Astrocyte (in vitro differentiated cells and primary cell): Measurements from ENCODE around the gene B3GNT5. TPM values are rescaled to one million over a fixed set of nuclear protein-coding genes. Genes with fewer than 3 reads are reported as not detected.

Experiments
- DNase-seq: peaks from one replicate; pipeline ENCODE4 v3.0.0-alpha.2; 2010; ENCODE audit warnings: low read depth
- FAIRE-seq: peaks from 2 replicates; lab custom pipeline; 2011; peaks lifted over from hg19 to GRCh38; lab: Jason Lieb, UNC
- H2AFZ ChIP-seq: 2 replicates; pipeline ENCODE4 v1.6.0; 2012; ENCODE audit warnings: low read depth, low read length, inconsistent platforms
- H3K27ac ChIP-seq: 2 replicates; pipeline ENCODE4 v1.5.1; 2011; ENCODE audit warnings: low read depth, low read length, inconsistent platforms
- H3K27me3 ChIP-seq: 2 replicates; pipeline ENCODE4 v1.6.0; 2011; ENCODE audit warnings: low read length, inconsistent platforms; ENCODE audit not compliant: insufficient read depth
- H3K36me3 ChIP-seq: 2 replicates; pipeline ENCODE4 v1.5.1; 2011; ENCODE audit warnings: low read length, inconsistent platforms; ENCODE audit not compliant: insufficient read depth
- H3K4me1 ChIP-seq: 2 replicates; pipeline ENCODE4 v1.5.1; 2011; ENCODE audit warnings: low read length, inconsistent platforms; ENCODE audit not compliant: insufficient read depth
- H3K4me2 ChIP-seq: 2 replicates; pipeline ENCODE4 v1.6.0; 2012; ENCODE audit warnings: low read length, inconsistent platforms
- H3K4me3 ChIP-seq: 2 replicates; pipeline ENCODE4 v1.5.1; 2011; ENCODE audit warnings: low read depth, mild to moderate bottlenecking, low read length, inconsistent platforms; ENCODE audit not compliant: insufficient read depth
- H3K79me2 ChIP-seq: 2 replicates; pipeline ENCODE4 v1.6.0; 2012; ENCODE audit warnings: mild to moderate bottlenecking, low read length, inconsistent platforms; ENCODE audit not compliant: insufficient read depth
- H3K9ac ChIP-seq: 2 replicates; pipeline ENCODE4 v1.6.0; 2012; ENCODE audit warnings: mild to moderate bottlenecking, low read length, inconsistent platforms
- H3K9me3 ChIP-seq: 2 replicates; pipeline ENCODE4 v1.5.1; 2012; ENCODE audit warnings: low read depth, mild to moderate bottlenecking, low read length, inconsistent platforms; ENCODE audit not compliant: insufficient read depth
- H4K20me1 ChIP-seq: 2 replicates; pipeline ENCODE4 v1.6.0; 2012; ENCODE audit warnings: low read length, inconsistent platforms; ENCODE audit not compliant: insufficient read depth
- H3K27ac Mint-ChIP-seq: one replicate; pipeline ENCODE4 v1.8.0; 2021; ENCODE audit warnings: mild to moderate bottlenecking, mixed read lengths; ENCODE audit not compliant: unreplicated experiment
- H3K27me3 Mint-ChIP-seq: one replicate; pipeline ENCODE4 v1.8.0; 2021; ENCODE audit warnings: low read depth, mixed read lengths; ENCODE audit not compliant: unreplicated experiment
- H3K36me3 Mint-ChIP-seq: one replicate; pipeline ENCODE4 v1.8.0; 2021; ENCODE audit warnings: low read depth, mixed read lengths; ENCODE audit not compliant: unreplicated experiment
- H3K4me1 Mint-ChIP-seq: one replicate; pipeline ENCODE4 v1.8.0; 2021; ENCODE audit warnings: low read depth, mixed read lengths; ENCODE audit not compliant: unreplicated experiment
- H3K4me3 Mint-ChIP-seq: one replicate; pipeline ENCODE4 v1.8.0; 2021; ENCODE audit warnings: mild to moderate bottlenecking, moderate library complexity, mixed read lengths; ENCODE audit not compliant: unreplicated experiment
- H3K9me3 Mint-ChIP-seq: one replicate; pipeline ENCODE4 v1.8.0; 2021; ENCODE audit warnings: mild to moderate bottlenecking, mixed read lengths; ENCODE audit not compliant: unreplicated experiment
- CTCF ChIP-seq: IDR thresholded peaks from 2 replicates; pipeline ENCODE4 v1.5.1; 2011; ENCODE audit warnings: low read depth, mild to moderate bottlenecking, inconsistent platforms, low read length, moderate library complexity; ENCODE audit not compliant: insufficient read depth
- EZH2 ChIP-seq: IDR thresholded peaks from 2 replicates; pipeline ENCODE4 v1.6.1; 2012; ENCODE audit warnings: mild to moderate bottlenecking, low read length, inconsistent platforms; ENCODE audit not compliant: insufficient read depth
- total RNA-seq: library from RNA; stranded (reverse); gene quantifications from 2 replicates; pipeline ENCODE4 v1.2.1, GENCODE V29; 2021

B3GNT5 gene
- total RNA-seq, 1 donor from 2014 or later, result 15.8 TPM

- no peaks in the 10 kb centered on the region for H3K36me3 Mint-ChIP-seq
- Histone ChIP-seq H3K9me3 (no peaks in the 10 kb centered on the region), H4K20me1 (no peaks in the 10 kb centered on the region), H2AFZ (no peak overlapping the region), H3K27me3 (peaks cover 5% of the 10 kb centered on the region), H3K4me3 (no peak overlapping the region), H3K27ac (no peak overlapping the region), H3K9ac (no peak overlapping the region), H3K36me3 (no peaks in the 10 kb centered on the region), H3K79me2 (no peaks in the 10 kb centered on the region), H3K4me2 (no peak overlapping the region), H3K4me1 (no peaks in the 10 kb centered on the region)
- no peak overlapping the region for H3K4me3 Mint-ChIP-seq
- no peak for FAIRE-seq
- no peaks in the 10 kb centered on the region for H3K27me3 Mint-ChIP-seq
- no peaks in the 10 kb centered on the region for H3K9me3 Mint-ChIP-seq
- H3K27ac Mint-ChIP-seq, result no peak overlapping the region
- TF ChIP-seq EZH2 (no peak), CTCF (no peak)
- no peaks in the 10 kb centered on the region for H3K4me1 Mint-ChIP-seq
- DNase-seq, result no peak
Measured at GRCh38 chr3:183213415-183214276, 39.4 kb upstream of the B3GNT5 start.

- H3K36me3 Mint-ChIP-seq, result no peaks in the 10 kb centered on the region
- no peak overlapping the region for H3K27ac Mint-ChIP-seq
- Histone ChIP-seq H3K4me1 (no peaks in the 10 kb centered on the region), H2AFZ (no peak overlapping the region), H3K27me3 (peaks cover 5% of the 10 kb centered on the region), H3K4me3 (no peak overlapping the region), H3K36me3 (no peaks in the 10 kb centered on the region), H3K4me2 (no peak overlapping the region), H3K27ac (no peak overlapping the region), H4K20me1 (no peaks in the 10 kb centered on the region), H3K79me2 (no peaks in the 10 kb centered on the region), H3K9ac (no peak overlapping the region), H3K9me3 (no peaks in the 10 kb centered on the region)
- H3K4me1 Mint-ChIP-seq, result no peaks in the 10 kb centered on the region
- FAIRE-seq, result no peak
- H3K27me3 Mint-ChIP-seq, result no peaks in the 10 kb centered on the region
- no peaks in the 10 kb centered on the region for H3K9me3 Mint-ChIP-seq
- H3K4me3 Mint-ChIP-seq, result no peak overlapping the region
- no peak for TF ChIP-seq CTCF
- TF ChIP-seq EZH2, result no peak
- DNase-seq, result no peak
Measured at GRCh38 chr3:183214277-183214612, 38.8 kb upstream of the B3GNT5 start.

DNA sequence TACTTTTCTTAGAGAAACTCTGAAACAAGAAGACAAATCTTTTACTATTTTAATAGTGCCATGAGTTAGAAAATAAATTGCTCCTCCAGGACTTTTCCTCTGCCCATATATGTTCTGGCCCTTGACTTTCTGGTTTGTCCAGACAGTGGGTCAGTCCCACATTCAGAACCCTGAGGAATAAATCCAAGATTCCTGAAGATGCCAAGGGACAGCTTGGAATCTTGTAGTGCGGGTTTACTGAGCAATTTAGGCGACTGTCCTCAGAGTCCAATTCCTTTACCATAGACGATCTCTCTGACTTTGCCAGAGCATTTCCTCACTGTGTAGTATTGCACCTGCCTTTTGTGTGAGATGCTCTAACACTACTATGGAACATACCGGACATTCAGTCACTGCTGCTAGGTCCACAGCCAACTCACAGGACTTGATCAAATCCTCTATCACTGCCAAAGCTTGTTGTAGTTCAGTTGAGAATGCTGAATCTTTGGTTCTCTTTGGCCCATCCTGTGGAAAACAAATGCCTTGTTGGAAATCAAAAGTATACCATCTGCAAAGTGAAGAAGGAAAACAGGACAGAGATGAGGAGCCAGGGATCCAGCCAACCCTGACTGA is 37.4 kb upstream of the B3GNT5 start:
- no peak overlapping the region for H3K4me3 ChIP-seq
- Mint-ChIP-seq H3K27me3 (no peaks in the 10 kb centered on the region), H3K4me1 (no peaks in the 10 kb centered on the region), H3K36me3 (no peaks in the 10 kb centered on the region), H3K9me3 (no peaks in the 10 kb centered on the region), H3K27ac (no peak overlapping the region), H3K4me3 (no peak overlapping the region)
- H3K79me2 ChIP-seq, result no peaks in the 10 kb centered on the region
- no peaks in the 10 kb centered on the region for H3K4me1 ChIP-seq
- H3K4me2 ChIP-seq, result no peak overlapping the region
- DNase-seq, result no peak
- H2AFZ ChIP-seq, result no peak overlapping the region
- no peak for FAIRE-seq
- H3K27me3 ChIP-seq, result peaks cover 5% of the 10 kb centered on the region
- H3K36me3 ChIP-seq, result no peaks in the 10 kb centered on the region
- TF ChIP-seq EZH2 (no peak), CTCF (no peak)
- no peaks in the 10 kb centered on the region for H4K20me1 ChIP-seq
- H3K9me3 ChIP-seq, result no peaks in the 10 kb centered on the region
- H3K27ac ChIP-seq, result no peak overlapping the region
- no peak overlapping the region for H3K9ac ChIP-seq
